Measurements from ENCODE around the gene DRD2.

Gene DRD2

GRCh38 chr11:113400631-113401230 lies 74.5 kb downstream of the DRD2 start:
- no peak for DNase-seq (ENCODE audit: low spot score)

GRCh38 chr11:113398669-113399430 lies 76.3 kb downstream of the DRD2 start:
- no peak for DNase-seq (ENCODE audit: low spot score)

- no peak for DNase-seq (ENCODE audit: low spot score)
These were observed 77.4 kb downstream of the DRD2 start for GRCh38 chr11:113397821-113398220.

GRCh38 chr11:113397212-113397611 lies 78.0 kb downstream of the DRD2 start:
- DNase-seq (ENCODE audit: low spot score) = peak; percentile 25

GRCh38 chr11:113396690-113397089 lies 78.5 kb downstream of the DRD2 start:
- DNase-seq (ENCODE audit: low spot score) = no peak

- no peak for DNase-seq (ENCODE audit: low spot score)
These were observed 79.3 kb downstream of the DRD2 start for GRCh38 chr11:113395782-113396336.

- DNase-seq (ENCODE audit: low spot score) = no peak
These were observed 80.3 kb downstream of the DRD2 start for GRCh38 chr11:113394919-113395318.

GRCh38 chr11:113393501-113393985 lies 81.7 kb downstream of the DRD2 start:
- DNase-seq (ENCODE audit: low spot score) = no peak

GRCh38 chr11:113392236-113392921 lies 82.8 kb downstream of the DRD2 start:
- peak; percentile 14 for DNase-seq (ENCODE audit: low spot score)

GRCh38 chr11:113389272-113389671 lies 85.9 kb downstream of the DRD2 start:
- no peak for DNase-seq (ENCODE audit: low spot score)

GRCh38 chr11:113387605-113388211 lies 87.5 kb downstream of the DRD2 start, which contains the start of gene ANKK1:
Gene ANKK1 (plus strand): TSS chr11:113387779. CDS start chr11:113387885, 106 bp downstream.
- DNase-seq (ENCODE audit: low spot score) = no peak

- no peak for DNase-seq (ENCODE audit: low spot score)
These were observed 88.3 kb downstream of the DRD2 start for GRCh38 chr11:113386866-113387265.

- DNase-seq (ENCODE audit: low spot score) = no peak
These were observed 89.4 kb downstream of the DRD2 start for GRCh38 chr11:113385749-113386148.

GRCh38 chr11:113384551-113384950 lies 90.6 kb downstream of the DRD2 start:
- DNase-seq (ENCODE audit: low spot score) = no peak

GRCh38 chr11:113382121-113382520 lies 93.1 kb downstream of the DRD2 start:
- no peak for DNase-seq (ENCODE audit: low spot score)

GRCh38 chr11:113378692-113379091 lies 96.5 kb downstream of the DRD2 start:
- DNase-seq (ENCODE audit: low spot score) = no peak

GRCh38 chr11:113377681-113378412 lies 97.4 kb downstream of the DRD2 start:
- no peak for DNase-seq (ENCODE audit: low spot score)

GRCh38 chr11:113376156-113376555 lies 99.0 kb downstream of the DRD2 start:
- no peak for DNase-seq (ENCODE audit: low spot score)

- no peak for DNase-seq (ENCODE audit: low spot score)
These were observed 99.8 kb downstream of the DRD2 start for GRCh38 chr11:113375402-113375801.

- no peak for DNase-seq (ENCODE audit: low spot score)
These were observed 101.1 kb downstream of the DRD2 start for GRCh38 chr11:113373981-113374560.

- DNase-seq (ENCODE audit: low spot score) = no peak
These were observed 101.9 kb downstream of the DRD2 start for GRCh38 chr11:113373306-113373705.
